Erythroblast (primary cell): ENCODE data around the gene MED22.

ENCODE experiments used
- GATA1 ChIP-seq: IDR thresholded peaks from 2 replicates; pipeline ENCODE4 v1.6.1; 2011; ENCODE audit warnings: low read depth, mild to moderate bottlenecking, control low read depth, low read length, moderate library complexity
- POLR2A ChIP-seq: IDR thresholded peaks from 2 replicates; pipeline ENCODE4 v1.6.1; 2011; ENCODE audit warnings: mild to moderate bottlenecking, low read length

DNA sequence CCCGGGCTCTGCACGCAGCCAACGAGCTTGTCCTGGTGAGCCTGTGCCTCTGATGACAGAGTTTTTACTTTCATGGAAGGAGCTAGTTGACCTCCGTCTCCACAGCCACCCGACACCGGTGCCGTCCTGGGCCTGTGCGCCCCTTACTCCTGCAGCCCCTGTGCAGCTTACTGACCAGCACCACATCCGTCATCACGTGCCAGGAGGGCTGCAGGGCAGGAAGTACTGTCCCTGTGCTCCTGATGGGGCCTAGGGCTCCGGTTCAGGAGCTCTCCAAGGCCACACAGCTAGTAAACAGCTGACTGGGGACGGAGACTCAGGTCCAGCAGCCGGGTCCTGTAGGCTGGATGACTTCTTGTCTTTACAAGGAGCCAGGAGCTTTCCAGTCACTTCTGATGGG is 38.4 kb upstream of the MED22 start:
- TF ChIP-seq POLR2A (no peak), GATA1 (no peak)
